ENCODE results near the gene DNAJC7.

Gene DNAJC7

GRCh38 chr17:41971721-41972523 lies 45.3 kb downstream of the DNAJC7 start:
- H3K4me3 ChIP-seq (ENCODE audit: low read depth in 1 of 5, low read length in 5 of 5): no peak overlapping the region
- peaks cover 7 to 56% (median 47%) of the 10 kb centered on the region in 5 donors for H3K4me1 ChIP-seq (ENCODE audit: control insufficient read depth in 5 of 5, insufficient read depth in 5 of 5, low read length in 5 of 5)
- peaks cover 4 to 76% (median 70%) of the 10 kb centered on the region in 5 donors for H3K36me3 ChIP-seq (ENCODE audit: control insufficient read depth in 5 of 5, insufficient read depth in 5 of 5, low read length in 5 of 5)
- no peaks in the 10 kb centered on the region for H3K9me3 ChIP-seq (ENCODE audit: control insufficient read depth in 5 of 5, low read length in 5 of 5)
- no peak overlapping the region for H3K9ac ChIP-seq (ENCODE audit: low read length in 5 of 5)
- peak overlapping the region; percentile 35 for H3K27ac ChIP-seq (ENCODE audit: low read depth, low read length)
- H3K27me3 ChIP-seq (ENCODE audit: control insufficient read depth in 5 of 5, insufficient read depth in 4 of 5, low read length in 5 of 5): no peaks in the 10 kb centered on the region

GRCh38 chr17:41970901-41971331 lies 46.3 kb downstream of the DNAJC7 start:
- no peaks in the 10 kb centered on the region for H3K9me3 ChIP-seq (ENCODE audit: control insufficient read depth in 5 of 5, low read length in 5 of 5)
- H3K36me3 ChIP-seq (ENCODE audit: control insufficient read depth in 5 of 5, insufficient read depth in 5 of 5, low read length in 5 of 5): peaks cover 0 to 66% (median 60%) of the 10 kb centered on the region in 5 donors
- peak overlapping the region in 2 of 5 donors; percentile 17 to 57 for H3K9ac ChIP-seq (ENCODE audit: low read length in 5 of 5)
- H3K4me3 ChIP-seq (ENCODE audit: low read depth in 1 of 5, low read length in 5 of 5): no peak overlapping the region
- no peak overlapping the region for H3K27ac ChIP-seq (ENCODE audit: low read depth, low read length)
- H3K4me1 ChIP-seq (ENCODE audit: control insufficient read depth in 5 of 5, insufficient read depth in 5 of 5, low read length in 5 of 5): peaks cover 6 to 53% (median 45%) of the 10 kb centered on the region in 5 donors
- H3K27me3 ChIP-seq (ENCODE audit: control insufficient read depth in 5 of 5, insufficient read depth in 4 of 5, low read length in 5 of 5): no peaks in the 10 kb centered on the region

GRCh38 chr17:41968676-41969075 lies 48.6 kb downstream of the DNAJC7 start:
- no peaks in the 10 kb centered on the region for H3K27me3 ChIP-seq (ENCODE audit: control insufficient read depth in 5 of 5, insufficient read depth in 4 of 5, low read length in 5 of 5)
- H3K27ac ChIP-seq (ENCODE audit: low read depth, low read length): no peak overlapping the region
- H3K4me1 ChIP-seq (ENCODE audit: control insufficient read depth in 5 of 5, insufficient read depth in 5 of 5, low read length in 5 of 5): peaks cover 17 to 64% (median 58%) of the 10 kb centered on the region in 5 donors
- no peaks in the 10 kb centered on the region for H3K9me3 ChIP-seq (ENCODE audit: control insufficient read depth in 5 of 5, low read length in 5 of 5)
- H3K36me3 ChIP-seq (ENCODE audit: control insufficient read depth in 5 of 5, insufficient read depth in 5 of 5, low read length in 5 of 5): peaks cover 0 to 44% (median 38%) of the 10 kb centered on the region in 5 donors
- H3K4me3 ChIP-seq (ENCODE audit: low read depth in 1 of 5, low read length in 5 of 5): no peak overlapping the region
- H3K9ac ChIP-seq (ENCODE audit: low read length in 5 of 5): peak overlapping the region in 1 of 5 donors; percentile 13

- H3K9me3 ChIP-seq (ENCODE audit: control insufficient read depth in 5 of 5, low read length in 5 of 5): no peaks in the 10 kb centered on the region
- peak overlapping the region; percentile 71 for H3K27ac ChIP-seq (ENCODE audit: low read depth, low read length)
- peak overlapping the region in 2 of 5 donors; percentile 86 to 97 for H3K9ac ChIP-seq (ENCODE audit: low read length in 5 of 5)
- peaks cover 17 to 58% (median 51%) of the 10 kb centered on the region in 5 donors for H3K4me1 ChIP-seq (ENCODE audit: control insufficient read depth in 5 of 5, insufficient read depth in 5 of 5, low read length in 5 of 5)
- H3K4me3 ChIP-seq (ENCODE audit: low read depth in 1 of 5, low read length in 5 of 5): peak overlapping the region; percentile 83 to 90 (median 89)
- no peaks in the 10 kb centered on the region for H3K27me3 ChIP-seq (ENCODE audit: control insufficient read depth in 5 of 5, insufficient read depth in 4 of 5, low read length in 5 of 5)
- H3K36me3 ChIP-seq (ENCODE audit: control insufficient read depth in 5 of 5, insufficient read depth in 5 of 5, low read length in 5 of 5): peaks cover 0 to 38% (median 32%) of the 10 kb centered on the region in 5 donors
Measured at GRCh38 chr17:41967921-41968578, 49.2 kb downstream of the DNAJC7 start.

GRCh38 chr17:41967141-41967920 lies 49.9 kb downstream of the DNAJC7 start:
- Histone ChIP-seq H3K36me3 (ENCODE audit: control insufficient read depth in 5 of 5, insufficient read depth in 5 of 5, low read length in 5 of 5) (peaks cover 0 to 31% (median 24%) of the 10 kb centered on the region in 5 donors), H3K9me3 (ENCODE audit: control insufficient read depth in 5 of 5, low read length in 5 of 5) (no peaks in the 10 kb centered on the region), H3K27me3 (ENCODE audit: control insufficient read depth in 5 of 5, insufficient read depth in 4 of 5, low read length in 5 of 5) (no peaks in the 10 kb centered on the region), H3K9ac (ENCODE audit: low read length in 5 of 5) (peak overlapping the region; percentile 56 to 97 (median 94)), H3K4me1 (ENCODE audit: control insufficient read depth in 5 of 5, insufficient read depth in 5 of 5, low read length in 5 of 5) (peaks cover 14 to 56% (median 48%) of the 10 kb centered on the region in 5 donors), H3K27ac (ENCODE audit: low read depth, low read length) (peak overlapping the region; percentile 71), H3K4me3 (ENCODE audit: low read depth in 1 of 5, low read length in 5 of 5) (peak overlapping the region; percentile 83 to 90 (median 89))

GRCh38 chr17:41966463-41967140 lies 50.6 kb downstream of the DNAJC7 start, which contains the start of gene CNP:
Gene CNP (plus strand): TSS chr17:41966795. CDS start chr17:41966885, 90 bp downstream.
- H3K36me3 ChIP-seq (ENCODE audit: control insufficient read depth in 5 of 5, insufficient read depth in 5 of 5, low read length in 5 of 5): peaks cover 0 to 24% (median 17%) of the 10 kb centered on the region in 5 donors
- H3K27ac ChIP-seq (ENCODE audit: low read depth, low read length): peak within 1 kb of the TSS; percentile 71
- no peaks in the 10 kb centered on the region for H3K27me3 ChIP-seq (ENCODE audit: control insufficient read depth in 5 of 5, insufficient read depth in 4 of 5, low read length in 5 of 5)
- peak within 1 kb of the TSS; percentile 56 to 97 (median 94) for H3K9ac ChIP-seq (ENCODE audit: low read length in 5 of 5)
- H3K4me1 ChIP-seq (ENCODE audit: control insufficient read depth in 5 of 5, insufficient read depth in 5 of 5, low read length in 5 of 5): peaks cover 14 to 54% (median 42%) of the 10 kb centered on the region in 5 donors
- peak within 1 kb of the TSS; percentile 83 to 90 (median 89) for H3K4me3 ChIP-seq (ENCODE audit: low read depth in 1 of 5, low read length in 5 of 5)
- no peaks in the 10 kb centered on the region for H3K9me3 ChIP-seq (ENCODE audit: control insufficient read depth in 5 of 5, low read length in 5 of 5)

- H3K4me1 ChIP-seq (ENCODE audit: control insufficient read depth in 5 of 5, insufficient read depth in 5 of 5, low read length in 5 of 5): peaks cover 14 to 53% (median 40%) of the 10 kb centered on the region in 5 donors
Measured at GRCh38 chr17:41965694-41966462, 51.4 kb downstream of the DNAJC7 start.

GRCh38 chr17:41962768-41963434 lies 54.3 kb downstream of the DNAJC7 start:
- H3K27ac ChIP-seq (ENCODE audit: low read depth, low read length): no peak overlapping the region
- peaks cover 0 to 1% (median under 1%) of the 10 kb centered on the region in 5 donors for H3K36me3 ChIP-seq (ENCODE audit: control insufficient read depth in 5 of 5, insufficient read depth in 5 of 5, low read length in 5 of 5)
- H3K4me1 ChIP-seq (ENCODE audit: control insufficient read depth in 5 of 5, insufficient read depth in 5 of 5, low read length in 5 of 5): peaks cover 14 to 54% (median 41%) of the 10 kb centered on the region in 5 donors
- no peaks in the 10 kb centered on the region for H3K9me3 ChIP-seq (ENCODE audit: control insufficient read depth in 5 of 5, low read length in 5 of 5)
- no peak overlapping the region for H3K4me3 ChIP-seq (ENCODE audit: low read depth in 1 of 5, low read length in 5 of 5)
- peak overlapping the region in 1 of 5 donors; percentile 14 for H3K9ac ChIP-seq (ENCODE audit: low read length in 5 of 5)
- no peaks in the 10 kb centered on the region for H3K27me3 ChIP-seq (ENCODE audit: control insufficient read depth in 5 of 5, insufficient read depth in 4 of 5, low read length in 5 of 5)

More at GRCh38 chr17:41965694-41966462, 51.4 kb downstream of the DNAJC7 start:
- Histone ChIP-seq H3K9ac (ENCODE audit: low read length in 5 of 5) (peak overlapping the region; percentile 39 to 75 (median 69)), H3K27me3 (ENCODE audit: control insufficient read depth in 5 of 5, insufficient read depth in 4 of 5, low read length in 5 of 5) (no peaks in the 10 kb centered on the region), H3K27ac (ENCODE audit: low read depth, low read length) (peak overlapping the region; percentile 71), H3K36me3 (ENCODE audit: control insufficient read depth in 5 of 5, insufficient read depth in 5 of 5, low read length in 5 of 5) (peaks cover 0 to 19% (median 13%) of the 10 kb centered on the region in 5 donors), H3K9me3 (ENCODE audit: control insufficient read depth in 5 of 5, low read length in 5 of 5) (no peaks in the 10 kb centered on the region), H3K4me3 (ENCODE audit: low read depth in 1 of 5, low read length in 5 of 5) (peak overlapping the region; percentile 76 to 90 (median 85))
